Liver (tissue), 9 donors: ENCODE measurements around the gene CACNA1C. TPM values are rescaled to one million over a fixed set of nuclear protein-coding genes. Genes with fewer than 3 reads are reported as not detected.
A peak's percentile ranks its signal among the peaks of the same experiment; 100 is the strongest.

Experiments used
- DNase-seq: peaks from one replicate; pipeline ENCODE4 v3.0.0-alpha.2; 2017; ENCODE audit warnings: low spot score
- H3K27ac ChIP-seq, 2 donors: one replicate each; pipeline ENCODE4 v1.7.0; 2013; ENCODE audit warnings: inconsistent platforms in 2 of 2, low read length in 2 of 2, control low read depth in 1 of 2, low read depth in 1 of 2, mild to moderate bottlenecking in 1 of 2
- H3K27me3 ChIP-seq, 4 donors: one replicate each; pipeline versions ENCODE4 v1.6.1 to v1.7.0; 2013; ENCODE audit warnings: low read length in 3 of 4, inconsistent platforms in 1 of 4, mild to moderate bottlenecking in 1 of 4, moderate library complexity in 1 of 4; ENCODE audit not compliant: control insufficient read depth in 4 of 4, insufficient read depth in 4 of 4
- H3K36me3 ChIP-seq, 4 donors: one replicate each; pipeline versions ENCODE4 v1.6.1 to v1.7.0; 2013; ENCODE audit warnings: low read length in 3 of 4, mild to moderate bottlenecking in 3 of 4, low read depth in 1 of 4, moderate library complexity in 1 of 4; ENCODE audit not compliant: control insufficient read depth in 4 of 4, insufficient read depth in 3 of 4
- H3K4me1 ChIP-seq, 4 donors: one replicate each; pipeline versions ENCODE4 v1.6.1 to v1.7.0; 2013; ENCODE audit warnings: low read length in 3 of 4, mild to moderate bottlenecking in 3 of 4, moderate library complexity in 1 of 4; ENCODE audit not compliant: control insufficient read depth in 4 of 4, insufficient read depth in 4 of 4
- H3K4me3 ChIP-seq, 3 donors: one replicate each; pipeline versions ENCODE4 v1.6.1 to v1.7.0; 2013; ENCODE audit warnings: low read length in 3 of 3, control low read depth in 1 of 3, low read depth in 1 of 3, mild to moderate bottlenecking in 1 of 3
- H3K9ac ChIP-seq, 2 donors: one replicate each; pipeline ENCODE4 v1.7.0; 2013; ENCODE audit warnings: low read length in 2 of 2, mild to moderate bottlenecking in 2 of 2, moderate library complexity in 2 of 2, control low read depth in 1 of 2, low read depth in 1 of 2
- H3K9me3 ChIP-seq, 4 donors: one replicate each; pipeline versions ENCODE4 v1.6.1 to v1.7.0; 2013; ENCODE audit warnings: low read length in 3 of 4; ENCODE audit not compliant: control insufficient read depth in 4 of 4
- EGR1 ChIP-seq, 2 donors: IDR thresholded peaks; 2 replicates each; pipeline ENCODE4 v1.6.1; 2016 to 2018; ENCODE audit warnings: antibody characterized with exemption in 2 of 2, low read depth in 2 of 2
- FOXA2 ChIP-seq: IDR thresholded peaks from 2 replicates; pipeline ENCODE4 v1.6.1; 2016; ENCODE audit warnings: antibody characterized with exemption
- HNF4G ChIP-seq: IDR thresholded peaks from 2 replicates; pipeline ENCODE4 v1.6.1; 2016; ENCODE audit warnings: antibody characterized with exemption
- NR2F2 ChIP-seq: IDR thresholded peaks from 2 replicates; pipeline ENCODE4 v1.6.1; 2016; ENCODE audit warnings: antibody characterized with exemption
- RAD21 ChIP-seq, 2 donors: IDR thresholded peaks; 2 replicates each; pipeline ENCODE4 v1.6.1; 2016; ENCODE audit warnings: antibody characterized with exemption in 2 of 2, mild to moderate bottlenecking in 2 of 2
- TAF1 ChIP-seq: conservative IDR thresholded peaks from 2 replicates; pipeline ENCODE4 v1.6.1; 2016; ENCODE audit warnings: antibody characterized with exemption, mild to moderate bottlenecking
- WGBS: extraction: QIAGEN DNeasy Blood & Tissue Kit; methylation state at CpG from one replicate; pipeline ENCODE4 v1.1.7; 2013; 5-methylcytosine and 5-hydroxymethylcytosine counted together
- polyA plus RNA-seq, 2 donors: library from polyadenylated mRNA; stranded (reverse) in 1 of 2; unstranded in 1 of 2; fragments of 200-250 nt in 1 of 2; fragments of >200 nt in 1 of 2; fragmentation: Nextera tagmentation in 1 of 2; extraction: Ambion mirVana in 1 of 2; gene quantifications; one replicate each; pipeline versions ENCODE4 v1.2.1 to v1.2.3, GENCODE V29; 2013 to 2015
- total RNA-seq, 2 donors: library from RNA; depleted of rRNA; stranded (reverse); fragments of >200 nt; gene quantifications; one replicate each; pipeline ENCODE4 v1.2.3, GENCODE V29; 2014
- TF ChIP-seq, protein P1 (sequence below): IDR thresholded peaks from 2 replicates; pipeline ENCODE4 v1.6.1; 2016; ENCODE audit warnings: antibody characterized with exemption
- TF ChIP-seq, protein P2 (sequence below): fragments of 150-350 bp; IDR thresholded peaks from 2 replicates; pipeline ENCODE4 v1.5.1; 2017; ENCODE audit warnings: improper control_type of control experiment, low read depth, low read length; ENCODE audit not compliant: missing input control
- TF ChIP-seq, protein P3 (sequence below): IDR thresholded peaks from 2 replicates; pipeline ENCODE4 v1.6.1; 2016; ENCODE audit warnings: antibody characterized with exemption, mild to moderate bottlenecking
- donor health status: healthy.
- donor health status: healthy.
- donor health status: healthy.
- donor health status: healthy.
- donor health status: healthy.

Gene CACNA1C
- total and polyA plus RNA-seq, 4 donors = 0.23 to 1.9 (median 0.41) TPM

DNA sequence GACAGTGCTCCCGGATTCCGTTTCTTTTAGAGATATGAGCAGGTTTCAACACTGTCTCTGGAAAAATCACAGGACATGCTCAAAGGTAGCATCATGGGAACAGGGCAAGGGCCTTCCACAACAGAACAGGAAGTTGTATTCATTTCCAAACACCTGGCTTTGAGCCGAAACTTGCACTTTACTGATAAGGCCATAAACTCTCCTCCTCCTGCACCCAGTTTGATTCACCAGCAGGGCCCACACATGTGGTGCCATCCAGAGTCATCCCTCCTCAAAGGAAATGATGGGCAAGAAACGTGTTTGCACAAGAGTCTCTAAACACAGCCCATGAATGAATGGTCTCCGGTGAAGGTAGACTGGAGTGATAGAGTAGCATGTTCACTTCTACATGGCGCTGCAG is 473.6 kb downstream of the CACNA1C start:
- 76% methylated on average over 6 of the region's 6 CpGs for WGBS
- H3K4me3 ChIP-seq = no peak overlapping the region
- TF ChIP-seq NR2F2 = no peak
- H3K9me3 ChIP-seq = no peaks in the 10 kb centered on the region
- no peaks in the 10 kb centered on the region for H3K36me3 ChIP-seq
- DNase-seq = no peak
- no peak overlapping the region for H3K27ac ChIP-seq
- no peak overlapping the region for H3K9ac ChIP-seq
- H3K4me1 ChIP-seq = no peaks in the 10 kb centered on the region
- no peaks in the 10 kb centered on the region for H3K27me3 ChIP-seq

DNA sequence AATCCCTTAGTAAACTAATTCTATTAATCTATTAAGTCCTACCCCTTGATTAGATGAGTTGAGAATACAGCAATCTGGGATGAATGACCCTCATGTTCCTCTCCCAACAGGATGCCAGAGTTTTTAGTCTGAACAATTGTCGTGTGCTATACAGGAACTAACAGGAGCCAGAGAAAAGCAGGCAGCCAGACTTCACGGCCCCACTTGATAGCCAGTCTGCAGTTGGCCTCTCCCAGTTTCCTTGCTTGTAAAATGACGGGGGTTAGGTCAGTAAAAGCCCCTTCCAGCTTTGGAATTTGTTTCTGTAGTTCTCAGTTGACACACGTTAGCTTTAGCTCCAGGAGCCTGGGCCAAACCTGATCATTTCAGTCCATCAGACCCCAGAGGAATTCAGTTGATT is 475.2 kb downstream of the CACNA1C start:
- no peak for DNase-seq
- no peak overlapping the region for H3K9ac ChIP-seq
- no peaks in the 10 kb centered on the region for H3K9me3 ChIP-seq
- H3K4me3 ChIP-seq = no peak overlapping the region
- no peaks in the 10 kb centered on the region for H3K4me1 ChIP-seq
- no peaks in the 10 kb centered on the region for H3K27me3 ChIP-seq
- no peaks in the 10 kb centered on the region for H3K36me3 ChIP-seq
- H3K27ac ChIP-seq = no peak overlapping the region
- TF ChIP-seq NR2F2 = peak; percentile 20
- TF ChIP-seq, protein P1, sequence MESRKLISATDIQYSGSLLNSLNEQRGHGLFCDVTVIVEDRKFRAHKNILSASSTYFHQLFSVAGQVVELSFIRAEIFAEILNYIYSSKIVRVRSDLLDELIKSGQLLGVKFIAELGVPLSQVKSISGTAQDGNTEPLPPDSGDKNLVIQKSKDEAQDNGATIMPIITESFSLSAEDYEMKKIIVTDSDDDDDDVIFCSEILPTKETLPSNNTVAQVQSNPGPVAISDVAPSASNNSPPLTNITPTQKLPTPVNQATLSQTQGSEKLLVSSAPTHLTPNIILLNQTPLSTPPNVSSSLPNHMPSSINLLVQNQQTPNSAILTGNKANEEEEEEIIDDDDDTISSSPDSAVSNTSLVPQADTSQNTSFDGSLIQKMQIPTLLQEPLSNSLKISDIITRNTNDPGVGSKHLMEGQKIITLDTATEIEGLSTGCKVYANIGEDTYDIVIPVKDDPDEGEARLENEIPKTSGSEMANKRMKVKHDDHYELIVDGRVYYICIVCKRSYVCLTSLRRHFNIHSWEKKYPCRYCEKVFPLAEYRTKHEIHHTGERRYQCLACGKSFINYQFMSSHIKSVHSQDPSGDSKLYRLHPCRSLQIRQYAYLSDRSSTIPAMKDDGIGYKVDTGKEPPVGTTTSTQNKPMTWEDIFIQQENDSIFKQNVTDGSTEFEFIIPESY = no peak
- WGBS = 61% methylated on average over 4 of the region's 4 CpGs

DNA sequence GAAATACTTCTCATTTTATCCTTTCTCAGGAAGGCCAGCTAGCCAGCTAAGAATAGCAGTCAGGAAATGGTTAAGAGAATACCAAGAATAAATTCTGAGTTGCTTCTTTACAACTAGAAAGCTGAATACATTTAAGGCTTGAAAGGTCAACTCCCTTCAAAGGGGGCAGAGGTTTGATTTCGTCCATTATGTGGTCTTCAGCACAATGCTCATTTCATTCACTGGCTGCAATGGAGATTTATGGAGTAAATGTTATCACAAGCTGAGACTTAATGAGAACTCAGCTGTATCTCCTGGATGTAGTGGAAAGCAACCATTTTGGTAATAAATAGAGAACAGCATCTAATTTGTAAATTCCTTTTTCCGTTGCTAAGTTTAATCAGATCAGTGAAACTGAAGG is 477.0 kb downstream of the CACNA1C start:
- no peak for DNase-seq
- H3K4me1 ChIP-seq = no peaks in the 10 kb centered on the region
- no peak overlapping the region for H3K9ac ChIP-seq
- TF ChIP-seq, protein P2, sequence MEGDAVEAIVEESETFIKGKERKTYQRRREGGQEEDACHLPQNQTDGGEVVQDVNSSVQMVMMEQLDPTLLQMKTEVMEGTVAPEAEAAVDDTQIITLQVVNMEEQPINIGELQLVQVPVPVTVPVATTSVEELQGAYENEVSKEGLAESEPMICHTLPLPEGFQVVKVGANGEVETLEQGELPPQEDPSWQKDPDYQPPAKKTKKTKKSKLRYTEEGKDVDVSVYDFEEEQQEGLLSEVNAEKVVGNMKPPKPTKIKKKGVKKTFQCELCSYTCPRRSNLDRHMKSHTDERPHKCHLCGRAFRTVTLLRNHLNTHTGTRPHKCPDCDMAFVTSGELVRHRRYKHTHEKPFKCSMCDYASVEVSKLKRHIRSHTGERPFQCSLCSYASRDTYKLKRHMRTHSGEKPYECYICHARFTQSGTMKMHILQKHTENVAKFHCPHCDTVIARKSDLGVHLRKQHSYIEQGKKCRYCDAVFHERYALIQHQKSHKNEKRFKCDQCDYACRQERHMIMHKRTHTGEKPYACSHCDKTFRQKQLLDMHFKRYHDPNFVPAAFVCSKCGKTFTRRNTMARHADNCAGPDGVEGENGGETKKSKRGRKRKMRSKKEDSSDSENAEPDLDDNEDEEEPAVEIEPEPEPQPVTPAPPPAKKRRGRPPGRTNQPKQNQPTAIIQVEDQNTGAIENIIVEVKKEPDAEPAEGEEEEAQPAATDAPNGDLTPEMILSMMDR = no peak
- TF ChIP-seq EGR1 (IDR thresholded peaks at IDR 0.05; ENCODE audit: low read depth in 2 of 2) (no peak), RAD21 (IDR thresholded peaks at IDR 0.05) (no peak), TAF1 (no peak), HNF4G (no peak), FOXA2 (no peak)
- TF ChIP-seq, protein P3, sequence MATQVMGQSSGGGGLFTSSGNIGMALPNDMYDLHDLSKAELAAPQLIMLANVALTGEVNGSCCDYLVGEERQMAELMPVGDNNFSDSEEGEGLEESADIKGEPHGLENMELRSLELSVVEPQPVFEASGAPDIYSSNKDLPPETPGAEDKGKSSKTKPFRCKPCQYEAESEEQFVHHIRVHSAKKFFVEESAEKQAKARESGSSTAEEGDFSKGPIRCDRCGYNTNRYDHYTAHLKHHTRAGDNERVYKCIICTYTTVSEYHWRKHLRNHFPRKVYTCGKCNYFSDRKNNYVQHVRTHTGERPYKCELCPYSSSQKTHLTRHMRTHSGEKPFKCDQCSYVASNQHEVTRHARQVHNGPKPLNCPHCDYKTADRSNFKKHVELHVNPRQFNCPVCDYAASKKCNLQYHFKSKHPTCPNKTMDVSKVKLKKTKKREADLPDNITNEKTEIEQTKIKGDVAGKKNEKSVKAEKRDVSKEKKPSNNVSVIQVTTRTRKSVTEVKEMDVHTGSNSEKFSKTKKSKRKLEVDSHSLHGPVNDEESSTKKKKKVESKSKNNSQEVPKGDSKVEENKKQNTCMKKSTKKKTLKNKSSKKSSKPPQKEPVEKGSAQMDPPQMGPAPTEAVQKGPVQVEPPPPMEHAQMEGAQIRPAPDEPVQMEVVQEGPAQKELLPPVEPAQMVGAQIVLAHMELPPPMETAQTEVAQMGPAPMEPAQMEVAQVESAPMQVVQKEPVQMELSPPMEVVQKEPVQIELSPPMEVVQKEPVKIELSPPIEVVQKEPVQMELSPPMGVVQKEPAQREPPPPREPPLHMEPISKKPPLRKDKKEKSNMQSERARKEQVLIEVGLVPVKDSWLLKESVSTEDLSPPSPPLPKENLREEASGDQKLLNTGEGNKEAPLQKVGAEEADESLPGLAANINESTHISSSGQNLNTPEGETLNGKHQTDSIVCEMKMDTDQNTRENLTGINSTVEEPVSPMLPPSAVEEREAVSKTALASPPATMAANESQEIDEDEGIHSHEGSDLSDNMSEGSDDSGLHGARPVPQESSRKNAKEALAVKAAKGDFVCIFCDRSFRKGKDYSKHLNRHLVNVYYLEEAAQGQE = no peak
- WGBS = 86% methylated on average over 2 of the region's 2 CpGs
- H3K27ac ChIP-seq = no peak overlapping the region
- no peaks in the 10 kb centered on the region for H3K27me3 ChIP-seq
- no peaks in the 10 kb centered on the region for H3K36me3 ChIP-seq
- H3K9me3 ChIP-seq = no peaks in the 10 kb centered on the region
- no peak overlapping the region for H3K4me3 ChIP-seq
